ENCODE measurements around the gene GCGR. TPM values are rescaled to one million over a fixed set of nuclear protein-coding genes. Genes with fewer than 3 reads are reported as not detected.

The GCGR gene
- polyA plus RNA-seq, 1 donor from 2014 or later, result not detected

GRCh38 chr17:81807210-81807719, 3.3 kb downstream of the GCGR start:
- no peaks in the 10 kb centered on the region for H3K9me2 ChIP-seq (ENCODE audit: insufficient read depth, low read length)
- no peak overlapping the region for H2AFZ ChIP-seq (ENCODE audit: low read depth, low read length)
- no peaks in the 10 kb centered on the region for H3K36me3 ChIP-seq (ENCODE audit: insufficient read depth, low read length)
- TF ChIP-seq EZH2 (IDR thresholded peaks at IDR 0.05; ENCODE audit: borderline replicate concordance, insufficient read depth, low read length, poor library complexity, severe bottlenecking) (no peak), RAD21 (conservative IDR thresholded peaks at IDR 0.05) (no peak), MXI1 (conservative IDR thresholded peaks at IDR 0.05; ENCODE audit: poor library complexity, severe bottlenecking) (no peak), REST (IDR thresholded peaks at IDR 0.05; ENCODE audit: borderline replicate concordance) (no peak), CTCF (IDR thresholded peaks at IDR 0.05; ENCODE audit: poor library complexity, severe bottlenecking) (no peak), SMC3 (conservative IDR thresholded peaks at IDR 0.05; ENCODE audit: poor library complexity) (no peak), TAF1 (IDR thresholded peaks at IDR 0.05; ENCODE audit: low read depth) (no peak), EP300 (conservative IDR thresholded peaks at IDR 0.05; ENCODE audit: poor library complexity, severe bottlenecking) (no peak), POLR2AphosphoS5 (IDR thresholded peaks at IDR 0.05) (no peak)
- no peaks in the 10 kb centered on the region for H4K20me1 ChIP-seq (ENCODE audit: insufficient read depth)
- H3K9me3 ChIP-seq (ENCODE audit: low read length), result no peaks in the 10 kb centered on the region
- H3K27me3 ChIP-seq (ENCODE audit: insufficient read depth, low read depth, low read length), result peaks cover 53% of the 10 kb centered on the region
- H3K9ac ChIP-seq (ENCODE audit: low read length), result no peak overlapping the region
- no peak overlapping the region for H3K4me2 ChIP-seq (ENCODE audit: low read length)
- H3K4me3 ChIP-seq (ENCODE audit: low read length), result no peak overlapping the region
- no peaks in the 10 kb centered on the region for H3F3A ChIP-seq (ENCODE audit: insufficient read depth, low read length, poor library complexity, severe bottlenecking)
- H3K27ac ChIP-seq (ENCODE audit: low read length), result no peak overlapping the region
- no peaks in the 10 kb centered on the region for H3K79me2 ChIP-seq (replicated peaks; ENCODE audit: insufficient read depth, low read length)

GRCh38 chr17:81807839-81808238, 3.9 kb downstream of the GCGR start:
- no peak overlapping the region for H3K4me3 ChIP-seq (ENCODE audit: low read length)
- H3K9me2 ChIP-seq (ENCODE audit: insufficient read depth, low read length), result no peaks in the 10 kb centered on the region
- no peak overlapping the region for H3K27ac ChIP-seq (ENCODE audit: low read length)
- H3K36me3 ChIP-seq (ENCODE audit: insufficient read depth, low read length), result no peaks in the 10 kb centered on the region
- H3K9me3 ChIP-seq (ENCODE audit: low read length), result no peaks in the 10 kb centered on the region
- no peaks in the 10 kb centered on the region for H3F3A ChIP-seq (ENCODE audit: insufficient read depth, low read length, poor library complexity, severe bottlenecking)
- no peak for TF ChIP-seq RAD21 (conservative IDR thresholded peaks at IDR 0.05)
- TF ChIP-seq MXI1 (conservative IDR thresholded peaks at IDR 0.05; ENCODE audit: poor library complexity, severe bottlenecking), result no peak
- TF ChIP-seq POLR2AphosphoS5 (IDR thresholded peaks at IDR 0.05), result no peak
- no peak for TF ChIP-seq REST (IDR thresholded peaks at IDR 0.05; ENCODE audit: borderline replicate concordance)
- no peak for TF ChIP-seq EP300 (conservative IDR thresholded peaks at IDR 0.05; ENCODE audit: poor library complexity, severe bottlenecking)
- peaks cover 47% of the 10 kb centered on the region for H3K27me3 ChIP-seq (ENCODE audit: insufficient read depth, low read depth, low read length)
- no peaks in the 10 kb centered on the region for H3K79me2 ChIP-seq (replicated peaks; ENCODE audit: insufficient read depth, low read length)
- no peak overlapping the region for H3K9ac ChIP-seq (ENCODE audit: low read length)
- H3K4me2 ChIP-seq (ENCODE audit: low read length), result no peak overlapping the region
- H4K20me1 ChIP-seq (ENCODE audit: insufficient read depth), result no peaks in the 10 kb centered on the region
- H2AFZ ChIP-seq (ENCODE audit: low read depth, low read length), result no peak overlapping the region
